Left ventricle myocardium inferior (tissue), 1 donor: ENCODE results near the gene FEM1C. TPM values are rescaled to one million over a fixed set of nuclear protein-coding genes. Genes with fewer than 3 reads are reported as not detected.

ENCODE experiments used
- DNase-seq: peaks from one replicate; pipeline ENCODE4 v3.0.0-alpha.2; 2020
- H3K27ac ChIP-seq: fragments of 200-600 bp; replicated peaks from 2 replicates; pipeline ENCODE4 v1.8.0; 2021
- H3K27me3 ChIP-seq: fragments of 200-600 bp; 2 replicates; pipeline ENCODE4 v1.8.0; 2021; ENCODE audit warnings: low read depth
- H3K36me3 ChIP-seq: fragments of 200-600 bp; 2 replicates; pipeline ENCODE4 v1.8.0; 2021
- H3K4me1 ChIP-seq: fragments of 200-600 bp; 2 replicates; pipeline ENCODE4 v1.8.0; 2021
- H3K4me3 ChIP-seq: fragments of 200-600 bp; 2 replicates; pipeline ENCODE4 v1.8.0; 2021; ENCODE audit warnings: mild to moderate bottlenecking, moderate library complexity
- H3K9me3 ChIP-seq: fragments of 200-600 bp; replicated peaks from 2 replicates; pipeline ENCODE4 v1.8.0; 2021
- CTCF ChIP-seq: fragments of 200-600 bp; IDR thresholded peaks from 2 replicates; pipeline ENCODE4 v1.8.0; 2021; ENCODE audit warnings: antibody characterized with exemption, mild to moderate bottlenecking, borderline replicate concordance
- intact Hi-C: fragments of 100-400 bp; cut with micrococcal nuclease; formaldehyde crosslinking; loops from one replicate; pipeline ENCODE4 v1.11.0; 2022
- total RNA-seq: library from RNA; stranded (reverse); fragmentation: NEBNext Ultra II Directional; extraction: Animal tissue kit (Norgen Biotek cat#: 25700); gene quantifications from one replicate; pipeline ENCODE4 v1.2.1, GENCODE V29; 2021
- donor health status: DM: no; HTN: yes; CAD: no; lungs with severe emphysema.

The FEM1C gene
- total RNA-seq, 1 donor from 2014 or later = 59.3 TPM

GRCh38 chr5:115571441-115571878 lies 26.9 kb upstream of the FEM1C start:
- Histone ChIP-seq H3K27me3 (no peaks in the 10 kb centered on the region), H3K27ac (peak overlapping the region; percentile 31), H3K36me3 (no peaks in the 10 kb centered on the region), H3K9me3 (no peaks in the 10 kb centered on the region), H3K4me3 (no peak overlapping the region), H3K4me1 (peaks cover 30% of the 10 kb centered on the region)
- no peak for DNase-seq
- no peak for TF ChIP-seq CTCF
- intact Hi-C loops = loop anchor here (10.0 kb wide), 1 partner anchor 197 kb away; no protein-coding TSS in a partner anchor

- Histone ChIP-seq H3K27me3 (no peaks in the 10 kb centered on the region), H3K27ac (no peak overlapping the region), H3K9me3 (no peaks in the 10 kb centered on the region), H3K36me3 (no peaks in the 10 kb centered on the region), H3K4me3 (no peak overlapping the region), H3K4me1 (peaks cover 25% of the 10 kb centered on the region)
- TF ChIP-seq CTCF = no peak
- intact Hi-C loops = no loop called here
- DNase-seq = no peak
These were observed 24.1 kb upstream of the FEM1C start for GRCh38 chr5:115568668-115569067.

GRCh38 chr5:115565233-115565632 lies 20.7 kb upstream of the FEM1C start:
- H3K4me1 ChIP-seq = no peaks in the 10 kb centered on the region
- no peak for TF ChIP-seq CTCF
- no peaks in the 10 kb centered on the region for H3K27me3 ChIP-seq
- intact Hi-C loops = no loop called here
- no peak overlapping the region for H3K27ac ChIP-seq
- H3K36me3 ChIP-seq = no peaks in the 10 kb centered on the region
- H3K4me3 ChIP-seq = no peak overlapping the region
- DNase-seq = no peak
- H3K9me3 ChIP-seq = no peaks in the 10 kb centered on the region

- no peak for TF ChIP-seq CTCF
- Histone ChIP-seq H3K27ac (no peak overlapping the region), H3K27me3 (no peaks in the 10 kb centered on the region), H3K36me3 (no peaks in the 10 kb centered on the region), H3K4me3 (no peak overlapping the region), H3K4me1 (peaks cover 26% of the 10 kb centered on the region), H3K9me3 (no peaks in the 10 kb centered on the region)
- intact Hi-C loops = no loop called here
- no peak for DNase-seq
These were observed 16.6 kb upstream of the FEM1C start for GRCh38 chr5:115561176-115561575.

- Histone ChIP-seq H3K4me1 (peaks cover 26% of the 10 kb centered on the region), H3K27me3 (no peaks in the 10 kb centered on the region), H3K4me3 (no peak overlapping the region), H3K27ac (no peak overlapping the region), H3K9me3 (no peaks in the 10 kb centered on the region), H3K36me3 (no peaks in the 10 kb centered on the region)
- DNase-seq = no peak
- TF ChIP-seq CTCF = no peak
- intact Hi-C loops = no loop called here
These were observed 14.9 kb upstream of the FEM1C start for GRCh38 chr5:115559524-115559923.
